Nephron (organoid): ENCODE data around the gene PPP1R1C.
"Not testable (repeated sequence)": the region's sequence is repeated elsewhere in the genome, so short reads cannot be mapped to it uniquely, and the experiment has no call there.

Experiments
- H3K27ac Mint-ChIP-seq, 3 experiments: 2 replicates each; pipeline ENCODE4 v1.8.0; 2020; ENCODE audit warnings: mixed read lengths in 3 of 3, mild to moderate bottlenecking in 2 of 3, moderate library complexity in 1 of 3
- H3K27me3 Mint-ChIP-seq: 2 replicates; pipeline ENCODE4 v1.8.0; 2021; ENCODE audit warnings: low read depth, mild to moderate bottlenecking, moderate library complexity, mixed read lengths
- H3K36me3 Mint-ChIP-seq: 2 replicates; pipeline ENCODE4 v1.8.0; 2020; ENCODE audit warnings: low read depth, mixed read lengths
- H3K4me1 Mint-ChIP-seq: 2 replicates; pipeline ENCODE4 v1.8.0; 2020; ENCODE audit warnings: mixed read lengths
- H3K4me3 Mint-ChIP-seq, 3 experiments: 2 replicates each; pipeline ENCODE4 v1.8.0; 2020; ENCODE audit warnings: mild to moderate bottlenecking in 3 of 3, mixed read lengths in 3 of 3, moderate library complexity in 2 of 3
- H3K9me3 Mint-ChIP-seq: 2 replicates; pipeline ENCODE4 v1.8.0; 2020; ENCODE audit warnings: mixed read lengths
- TF ChIP-seq, protein P1 (sequence below), 3 experiments: fragments of 200-600 bp; sonication (generic); IDR thresholded peaks; one replicate each; pipeline ENCODE4 v1.5.0; 2021; ENCODE audit warnings: antibody characterized with exemption in 3 of 3; ENCODE audit not compliant: unreplicated experiment in 3 of 3

Gene PPP1R1C

GRCh38 chr2:181959508-181959907 is 26.1 kb upstream of the PPP1R1C start:
- Mint-ChIP-seq H3K4me3 (no peak overlapping the region), H3K27ac (no peak overlapping the region), H3K4me1 (peaks cover 3% of the 10 kb centered on the region), H3K9me3 (no peaks in the 10 kb centered on the region), H3K27me3 (no peaks in the 10 kb centered on the region), H3K36me3 (no peaks in the 10 kb centered on the region)
- TF ChIP-seq, protein P1, sequence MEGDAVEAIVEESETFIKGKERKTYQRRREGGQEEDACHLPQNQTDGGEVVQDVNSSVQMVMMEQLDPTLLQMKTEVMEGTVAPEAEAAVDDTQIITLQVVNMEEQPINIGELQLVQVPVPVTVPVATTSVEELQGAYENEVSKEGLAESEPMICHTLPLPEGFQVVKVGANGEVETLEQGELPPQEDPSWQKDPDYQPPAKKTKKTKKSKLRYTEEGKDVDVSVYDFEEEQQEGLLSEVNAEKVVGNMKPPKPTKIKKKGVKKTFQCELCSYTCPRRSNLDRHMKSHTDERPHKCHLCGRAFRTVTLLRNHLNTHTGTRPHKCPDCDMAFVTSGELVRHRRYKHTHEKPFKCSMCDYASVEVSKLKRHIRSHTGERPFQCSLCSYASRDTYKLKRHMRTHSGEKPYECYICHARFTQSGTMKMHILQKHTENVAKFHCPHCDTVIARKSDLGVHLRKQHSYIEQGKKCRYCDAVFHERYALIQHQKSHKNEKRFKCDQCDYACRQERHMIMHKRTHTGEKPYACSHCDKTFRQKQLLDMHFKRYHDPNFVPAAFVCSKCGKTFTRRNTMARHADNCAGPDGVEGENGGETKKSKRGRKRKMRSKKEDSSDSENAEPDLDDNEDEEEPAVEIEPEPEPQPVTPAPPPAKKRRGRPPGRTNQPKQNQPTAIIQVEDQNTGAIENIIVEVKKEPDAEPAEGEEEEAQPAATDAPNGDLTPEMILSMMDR (IDR thresholded peaks at IDR 0.05; ENCODE audit: unreplicated experiment in 3 of 3): no peak

DNA sequence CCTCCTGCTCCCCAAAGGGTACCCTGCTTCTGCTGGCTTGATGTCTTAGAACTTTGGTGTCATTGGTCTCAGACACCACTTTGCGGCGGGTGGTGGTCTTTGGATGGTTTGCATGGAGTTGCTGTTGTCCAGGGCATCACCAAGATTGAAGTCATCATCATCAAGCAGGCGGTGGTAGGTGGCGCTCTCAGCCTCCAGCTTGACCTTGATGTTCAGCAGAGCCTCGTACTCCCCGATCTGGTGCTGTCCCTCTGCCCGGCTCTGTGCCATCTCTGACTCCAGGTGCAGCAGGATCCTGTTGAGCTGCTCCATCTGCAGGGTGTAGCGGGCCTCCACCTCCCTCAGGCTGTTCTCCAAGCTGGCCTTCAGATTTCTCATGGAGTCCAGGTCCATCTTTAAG is 24.5 kb upstream of the PPP1R1C start:
- H3K4me1 Mint-ChIP-seq, H3K4me3 Mint-ChIP-seq, H3K9me3 Mint-ChIP-seq, H3K27me3 Mint-ChIP-seq, H3K27ac Mint-ChIP-seq, H3K36me3 Mint-ChIP-seq: not testable (repeated sequence)

DNA sequence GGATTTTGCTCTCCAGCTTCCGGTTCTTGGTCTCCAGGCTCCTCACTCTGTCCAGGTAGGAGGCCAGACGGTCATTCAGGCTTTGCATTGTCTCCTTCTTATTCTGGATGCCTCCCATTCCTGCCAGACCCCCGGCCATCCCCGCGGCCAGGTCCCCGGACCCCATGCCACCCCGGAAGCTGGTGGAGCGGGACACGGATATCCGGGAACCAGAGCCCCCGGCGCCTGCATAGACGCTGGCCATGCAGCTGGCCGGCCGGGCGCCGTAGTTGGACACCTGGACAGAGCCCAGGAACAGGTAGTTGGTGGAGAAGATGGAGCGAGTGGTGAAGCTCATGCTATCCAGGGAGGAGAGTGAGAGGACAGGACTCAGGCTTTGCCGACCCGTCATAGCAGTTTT is 23.5 kb upstream of the PPP1R1C start:
- H3K27ac Mint-ChIP-seq: no peak overlapping the region
- no peaks in the 10 kb centered on the region for H3K36me3 Mint-ChIP-seq
- no peaks in the 10 kb centered on the region for H3K4me1 Mint-ChIP-seq
- TF ChIP-seq, protein P1 (IDR thresholded peaks at IDR 0.05; ENCODE audit: unreplicated experiment in 3 of 3): no peak
- no peak overlapping the region for H3K4me3 Mint-ChIP-seq
- H3K9me3 Mint-ChIP-seq: peaks cover 15% of the 10 kb centered on the region
- H3K27me3 Mint-ChIP-seq: no peaks in the 10 kb centered on the region

DNA sequence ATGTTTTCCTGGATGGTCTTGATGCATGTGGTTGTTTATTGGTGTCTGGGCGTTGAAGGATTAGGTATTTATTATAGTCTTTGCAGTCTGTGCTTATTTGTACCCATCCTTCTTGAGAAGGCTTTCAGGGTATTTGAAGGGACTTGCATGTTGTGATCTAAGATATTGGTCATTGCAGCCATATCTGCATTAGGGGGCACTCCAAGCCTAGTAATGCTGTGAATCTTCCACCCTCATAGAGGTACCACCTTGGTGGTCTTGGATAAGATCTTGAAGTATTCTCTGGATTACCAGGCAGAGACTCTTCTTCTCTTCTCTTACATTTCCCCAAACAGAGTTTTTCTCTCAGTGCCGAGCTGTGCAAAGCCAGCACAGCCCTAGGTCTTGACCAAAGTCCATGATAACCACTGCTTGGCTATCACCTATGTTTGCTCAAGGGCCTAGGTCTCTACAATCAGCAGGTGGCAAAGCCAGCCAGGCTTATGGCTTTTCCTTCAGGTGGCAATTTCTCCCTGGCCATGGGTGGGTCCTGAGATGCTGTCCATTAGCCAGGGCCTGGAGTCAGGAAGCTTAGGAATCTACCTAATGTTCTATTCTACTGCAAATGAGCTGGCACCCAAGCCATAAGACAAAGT is 15.4 kb upstream of the PPP1R1C start:
- H3K4me1 Mint-ChIP-seq: no peaks in the 10 kb centered on the region
- TF ChIP-seq, protein P1 (IDR thresholded peaks at IDR 0.05; ENCODE audit: unreplicated experiment in 3 of 3): no peak
- H3K27ac Mint-ChIP-seq: no peak overlapping the region
- H3K36me3 Mint-ChIP-seq: no peaks in the 10 kb centered on the region
- H3K9me3 Mint-ChIP-seq: peaks cover 16% of the 10 kb centered on the region
- no peak overlapping the region for H3K4me3 Mint-ChIP-seq
- no peaks in the 10 kb centered on the region for H3K27me3 Mint-ChIP-seq

- TF ChIP-seq, protein P1 (IDR thresholded peaks at IDR 0.05; ENCODE audit: unreplicated experiment in 3 of 3): no peak
- Mint-ChIP-seq H3K4me1 (no peaks in the 10 kb centered on the region), H3K27ac (no peak overlapping the region), H3K4me3 (no peak overlapping the region), H3K9me3 (peaks cover 10% of the 10 kb centered on the region), H3K27me3 (no peaks in the 10 kb centered on the region), H3K36me3 (no peaks in the 10 kb centered on the region)
Measured at GRCh38 chr2:181971032-181971431, 14.6 kb upstream of the PPP1R1C start.

- Mint-ChIP-seq H3K36me3 (no peaks in the 10 kb centered on the region), H3K27ac (no peak overlapping the region), H3K27me3 (no peaks in the 10 kb centered on the region), H3K4me1 (no peaks in the 10 kb centered on the region), H3K9me3 (peaks cover 2% of the 10 kb centered on the region), H3K4me3 (no peak overlapping the region)
- TF ChIP-seq, protein P1 (IDR thresholded peaks at IDR 0.05; ENCODE audit: unreplicated experiment in 3 of 3): no peak
Measured at GRCh38 chr2:181972431-181973170, 13.1 kb upstream of the PPP1R1C start.
